C4-2B (cell line): ENCODE results near the gene PPP4R3A.

Experiments used
- ZFX ChIP-seq: fragments of 450-650 bp; IDR thresholded peaks from 2 replicates; pipeline ENCODE4 v1.6.1; 2017
- TF ChIP-seq, protein P1 (sequence below): fragments of 450-650 bp; conservative IDR thresholded peaks from 2 replicates; pipeline ENCODE4 v1.5.1; 2017; ENCODE audit warnings: mild to moderate bottlenecking

DNA sequence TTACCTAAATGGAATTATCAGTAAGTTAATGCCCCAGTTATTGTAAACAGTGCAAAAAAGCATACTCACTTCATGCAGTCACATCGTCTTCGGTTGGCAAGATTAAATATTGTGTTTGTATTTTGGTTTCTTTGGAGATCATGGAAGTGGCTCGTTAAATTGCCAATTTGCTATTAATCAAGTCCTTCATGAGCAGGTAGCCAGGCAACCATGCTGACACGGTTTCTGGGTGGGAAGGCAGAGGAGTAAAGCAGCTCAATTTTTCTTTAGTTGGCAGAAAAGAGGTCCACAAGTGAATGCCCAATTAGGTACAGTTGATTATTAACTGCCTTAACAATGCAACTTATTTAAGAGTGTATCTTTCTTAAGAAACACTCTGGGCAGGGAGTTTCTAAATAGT is 43.9 kb downstream of the PPP4R3A start:
- TF ChIP-seq, protein P1, sequence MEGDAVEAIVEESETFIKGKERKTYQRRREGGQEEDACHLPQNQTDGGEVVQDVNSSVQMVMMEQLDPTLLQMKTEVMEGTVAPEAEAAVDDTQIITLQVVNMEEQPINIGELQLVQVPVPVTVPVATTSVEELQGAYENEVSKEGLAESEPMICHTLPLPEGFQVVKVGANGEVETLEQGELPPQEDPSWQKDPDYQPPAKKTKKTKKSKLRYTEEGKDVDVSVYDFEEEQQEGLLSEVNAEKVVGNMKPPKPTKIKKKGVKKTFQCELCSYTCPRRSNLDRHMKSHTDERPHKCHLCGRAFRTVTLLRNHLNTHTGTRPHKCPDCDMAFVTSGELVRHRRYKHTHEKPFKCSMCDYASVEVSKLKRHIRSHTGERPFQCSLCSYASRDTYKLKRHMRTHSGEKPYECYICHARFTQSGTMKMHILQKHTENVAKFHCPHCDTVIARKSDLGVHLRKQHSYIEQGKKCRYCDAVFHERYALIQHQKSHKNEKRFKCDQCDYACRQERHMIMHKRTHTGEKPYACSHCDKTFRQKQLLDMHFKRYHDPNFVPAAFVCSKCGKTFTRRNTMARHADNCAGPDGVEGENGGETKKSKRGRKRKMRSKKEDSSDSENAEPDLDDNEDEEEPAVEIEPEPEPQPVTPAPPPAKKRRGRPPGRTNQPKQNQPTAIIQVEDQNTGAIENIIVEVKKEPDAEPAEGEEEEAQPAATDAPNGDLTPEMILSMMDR: no peak
- TF ChIP-seq ZFX: no peak
